ENCODE results near the gene B3GAT3. TPM values are rescaled to one million over a fixed set of nuclear protein-coding genes. Genes with fewer than 3 reads are reported as not detected.
A peak's percentile ranks its signal among the peaks of the same experiment; 100 is the strongest.

B3GAT3 gene
- total RNA-seq, 2 donors from 2014 or later: 57.0 to 75.3 TPM

DNA sequence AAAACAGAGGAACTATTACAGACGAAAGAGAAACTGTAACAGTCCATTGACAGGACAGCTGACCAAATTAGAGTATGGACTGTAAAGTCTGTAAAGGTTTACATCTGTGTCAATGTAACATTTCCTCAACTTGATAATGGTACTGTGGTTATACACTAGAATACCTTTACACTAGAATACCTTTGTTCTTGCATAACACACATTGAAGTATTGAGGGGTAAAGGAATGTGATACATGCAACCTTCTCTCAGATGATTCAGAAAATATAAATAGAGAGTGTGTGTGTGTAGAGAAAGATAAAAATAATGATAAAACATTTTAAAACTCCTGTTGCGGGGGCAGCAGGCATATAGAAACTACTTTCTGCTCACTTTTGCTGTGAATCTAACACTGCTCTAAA, 42.5 kb downstream of the B3GAT3 start:
- Histone ChIP-seq H3K4me3 (no peak overlapping the region), H3K9me3 (no peaks in the 10 kb centered on the region), H3K27me3 (replicated peaks; ENCODE audit: insufficient read depth) (no peaks in the 10 kb centered on the region), H3K4me1 (replicated peaks) (peaks cover 2% of the 10 kb centered on the region), H3K27ac (no peak overlapping the region), H3K36me3 (peaks cover 0 to 4% of the 10 kb centered on the region in 2 donors)
- intact Hi-C loops (cut with DNase I): no loop called here
- DNase-seq (ENCODE audit: low spot score): no peak
- TF ChIP-seq, protein P1, sequence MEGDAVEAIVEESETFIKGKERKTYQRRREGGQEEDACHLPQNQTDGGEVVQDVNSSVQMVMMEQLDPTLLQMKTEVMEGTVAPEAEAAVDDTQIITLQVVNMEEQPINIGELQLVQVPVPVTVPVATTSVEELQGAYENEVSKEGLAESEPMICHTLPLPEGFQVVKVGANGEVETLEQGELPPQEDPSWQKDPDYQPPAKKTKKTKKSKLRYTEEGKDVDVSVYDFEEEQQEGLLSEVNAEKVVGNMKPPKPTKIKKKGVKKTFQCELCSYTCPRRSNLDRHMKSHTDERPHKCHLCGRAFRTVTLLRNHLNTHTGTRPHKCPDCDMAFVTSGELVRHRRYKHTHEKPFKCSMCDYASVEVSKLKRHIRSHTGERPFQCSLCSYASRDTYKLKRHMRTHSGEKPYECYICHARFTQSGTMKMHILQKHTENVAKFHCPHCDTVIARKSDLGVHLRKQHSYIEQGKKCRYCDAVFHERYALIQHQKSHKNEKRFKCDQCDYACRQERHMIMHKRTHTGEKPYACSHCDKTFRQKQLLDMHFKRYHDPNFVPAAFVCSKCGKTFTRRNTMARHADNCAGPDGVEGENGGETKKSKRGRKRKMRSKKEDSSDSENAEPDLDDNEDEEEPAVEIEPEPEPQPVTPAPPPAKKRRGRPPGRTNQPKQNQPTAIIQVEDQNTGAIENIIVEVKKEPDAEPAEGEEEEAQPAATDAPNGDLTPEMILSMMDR (IDR thresholded peaks at IDR 0.05): no peak
- TF ChIP-seq POLR2A (IDR thresholded peaks at IDR 0.05) (no peak), POLR2AphosphoS5 (IDR thresholded peaks at IDR 0.05) (no peak)
- 91% methylated on average over 2 of the region's 2 CpGs for WGBS

- H3K4me3 ChIP-seq: no peak overlapping the region
- TF ChIP-seq, protein P1 (IDR thresholded peaks at IDR 0.05): no peak
- TF ChIP-seq POLR2A (IDR thresholded peaks at IDR 0.05) (no peak), POLR2AphosphoS5 (IDR thresholded peaks at IDR 0.05) (no peak)
- intact Hi-C loops (cut with DNase I): no loop called here
- H3K9me3 ChIP-seq: no peaks in the 10 kb centered on the region
- H3K27me3 ChIP-seq (replicated peaks; ENCODE audit: insufficient read depth): no peaks in the 10 kb centered on the region
- over 99% methylated on average over 11 of the region's 11 CpGs for WGBS
- peaks cover 0 to 4% of the 10 kb centered on the region in 2 donors for H3K36me3 ChIP-seq
- H3K27ac ChIP-seq: no peak overlapping the region
- DNase-seq (ENCODE audit: low spot score): no peak
- peaks cover 2% of the 10 kb centered on the region for H3K4me1 ChIP-seq (replicated peaks)
Observed at GRCh38 chr11:62578541-62578940, 43.2 kb downstream of the B3GAT3 start.

DNA sequence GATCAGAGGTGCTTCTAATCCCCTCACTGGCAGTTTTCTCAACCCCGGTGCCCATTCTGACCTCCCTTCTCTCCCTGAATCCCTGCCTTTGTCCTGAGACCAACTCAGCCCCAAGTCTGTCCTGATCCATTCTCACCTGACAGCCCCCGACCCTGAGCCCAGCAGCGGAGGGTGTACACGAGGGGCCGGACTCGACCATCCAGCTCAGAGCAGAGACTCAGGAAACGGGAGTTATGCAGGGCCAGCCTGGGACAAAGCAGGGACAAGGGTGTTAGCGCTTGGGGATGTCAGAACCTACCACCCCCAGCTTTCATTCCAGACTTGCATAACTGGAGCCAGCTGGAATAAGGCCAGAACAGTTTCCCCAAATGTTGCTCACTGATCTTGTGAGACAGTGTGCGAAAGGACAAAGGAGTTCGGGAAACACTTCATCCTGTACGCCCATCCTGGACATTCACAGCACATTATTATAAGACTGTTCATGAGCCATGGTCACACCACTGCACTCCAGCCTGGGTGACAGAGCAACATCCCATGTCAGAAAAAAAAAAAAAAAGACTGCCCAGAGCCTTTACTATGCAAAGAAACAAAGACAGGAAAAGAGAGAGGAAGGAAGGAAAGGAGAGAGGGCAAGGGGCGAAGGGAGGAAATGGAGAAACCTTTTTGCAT, 44.6 kb downstream of the B3GAT3 start:
- H3K27ac ChIP-seq: peak overlapping the region in 1 of 2 donors; percentile 50
- H3K36me3 ChIP-seq: peaks cover 0 to 4% of the 10 kb centered on the region in 2 donors

DNA sequence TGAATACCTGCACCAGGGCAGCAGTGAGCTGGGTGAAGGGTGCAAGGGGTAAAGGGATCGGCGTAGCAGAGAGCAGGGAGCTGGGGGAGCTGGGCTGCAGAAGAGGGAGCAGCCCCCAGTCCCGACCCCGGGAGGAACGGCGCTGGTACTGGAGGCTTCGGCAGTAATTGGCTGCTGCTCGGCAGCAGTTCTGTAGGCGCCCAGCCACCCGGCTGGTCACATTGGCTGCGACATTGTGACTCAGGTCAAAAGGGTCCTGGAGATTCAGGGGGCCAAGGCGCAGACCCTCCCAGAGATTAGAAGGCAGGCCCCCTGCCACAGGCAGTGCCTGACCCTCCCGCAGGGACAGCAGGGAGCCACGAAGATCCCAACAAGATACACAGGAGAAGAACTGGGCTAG, 45.9 kb downstream of the B3GAT3 start:
- Histone ChIP-seq H3K27ac (peak overlapping the region in 1 of 2 donors; percentile 99), H3K4me3 (no peak overlapping the region), H3K4me1 (replicated peaks) (peaks cover 11% of the 10 kb centered on the region), H3K9me3 (no peaks in the 10 kb centered on the region), H3K36me3 (no peaks in the 10 kb centered on the region), H3K27me3 (replicated peaks; ENCODE audit: insufficient read depth) (no peaks in the 10 kb centered on the region)
- TF ChIP-seq, protein P1 (IDR thresholded peaks at IDR 0.05): no peak
- TF ChIP-seq POLR2A (IDR thresholded peaks at IDR 0.05) (no peak), POLR2AphosphoS5 (IDR thresholded peaks at IDR 0.05) (no peak)
- WGBS: 86% methylated on average over 14 of the region's 14 CpGs
- no peak for DNase-seq (ENCODE audit: low spot score)
- intact Hi-C loops (cut with DNase I): no loop called here

More for the DNA sequence above, 44.6 kb downstream of the B3GAT3 start:
- H3K4me1 ChIP-seq (replicated peaks): peaks cover 6% of the 10 kb centered on the region
- H3K4me3 ChIP-seq: no peak overlapping the region
- no peaks in the 10 kb centered on the region for H3K27me3 ChIP-seq (replicated peaks; ENCODE audit: insufficient read depth)
- no peaks in the 10 kb centered on the region for H3K9me3 ChIP-seq
- intact Hi-C loops (cut with DNase I): no loop called here
- TF ChIP-seq, protein P1 (IDR thresholded peaks at IDR 0.05): no peak
- TF ChIP-seq POLR2AphosphoS5 (IDR thresholded peaks at IDR 0.05) (no peak), POLR2A (IDR thresholded peaks at IDR 0.05) (no peak)
- 75% methylated on average over 12 of the region's 12 CpGs for WGBS
- DNase-seq (ENCODE audit: low spot score): no peak

- WGBS: 54% methylated on average over 17 of the region's 17 CpGs
- peaks cover 11% of the 10 kb centered on the region for H3K4me1 ChIP-seq (replicated peaks)
- H3K4me3 ChIP-seq: peak overlapping the region in 1 of 2 donors; percentile 74
- no peaks in the 10 kb centered on the region for H3K27me3 ChIP-seq (replicated peaks; ENCODE audit: insufficient read depth)
- intact Hi-C loops (cut with DNase I): no loop called here
- H3K9me3 ChIP-seq: no peaks in the 10 kb centered on the region
- DNase-seq (ENCODE audit: low spot score): no peak
- TF ChIP-seq, protein P1 (IDR thresholded peaks at IDR 0.05): no peak
- no peak for TF ChIP-seq POLR2AphosphoS5 (IDR thresholded peaks at IDR 0.05)
- TF ChIP-seq POLR2A (IDR thresholded peaks at IDR 0.05): no peak
- no peaks in the 10 kb centered on the region for H3K36me3 ChIP-seq
- peak overlapping the region; percentile 98 to 99 for H3K27ac ChIP-seq
Observed at GRCh38 chr11:62575156-62575555, 46.6 kb downstream of the B3GAT3 start.

Data from prostate gland (tissue), 2 donors.